Activated CD4-positive, alpha-beta T cell treated with anti-CD3 and anti-CD28 coated beads for 36 hours (primary cell): ENCODE data around the gene ZSWIM1. TPM values are rescaled to one million over a fixed set of nuclear protein-coding genes. Genes with fewer than 3 reads are reported as not detected.
"Not testable (repeated sequence)": the region's sequence is repeated elsewhere in the genome, so short reads cannot be mapped to it uniquely, and the experiment has no call there.

Source experiments
- ATAC-seq: fragments of 200-7000 bp; cut with Tn5 transposase; one replicate; pipeline ENCODE4 v1.10.0; 2021; ENCODE audit warnings: mild to moderate bottlenecking, moderate library complexity
- CTCF ChIA-PET: fragments of 350-600 bp; sonication (Branson Sonifier 250); formaldehyde crosslinking; loops from one replicate; lab custom pipeline; 2021; ENCODE audit warnings: antibody characterized with exemption; lab: Charles Lee
- POLR2A ChIA-PET: fragments of 350-600 bp; sonication (Branson Sonifier 250); formaldehyde crosslinking; loops from one replicate; lab custom pipeline; 2021; ENCODE audit warnings: antibody characterized with exemption, inconsistent platforms; lab: Charles Lee
- DNase-seq: peaks from one replicate; pipeline ENCODE4 v3.0.0-alpha.2; 2020
- H3K27ac Mint-ChIP-seq: one replicate; pipeline ENCODE4 v1.8.0; 2021; ENCODE audit warnings: mixed read lengths
- H3K27me3 Mint-ChIP-seq: one replicate; pipeline ENCODE4 v1.8.0; 2021; ENCODE audit warnings: mixed read lengths
- H3K36me3 Mint-ChIP-seq: one replicate; pipeline ENCODE4 v1.8.0; 2021; ENCODE audit warnings: low read depth, mixed read lengths
- H3K4me1 Mint-ChIP-seq: one replicate; pipeline ENCODE4 v1.8.0; 2021; ENCODE audit warnings: mixed read lengths
- H3K4me3 Mint-ChIP-seq: one replicate; pipeline ENCODE4 v1.8.0; 2021; ENCODE audit warnings: mild to moderate bottlenecking, moderate library complexity, mixed read lengths
- H3K9me3 Mint-ChIP-seq: one replicate; pipeline ENCODE4 v1.8.0; 2021; ENCODE audit warnings: low read depth, mixed read lengths
- intact Hi-C, 2 experiments: fragments of 100-400 bp; cut with DNase I in 1 of 2; cut with micrococcal nuclease in 1 of 2; formaldehyde crosslinking; loops; one replicate each; pipeline versions ENCODE4 v1.14.2 to v1.15.1; 2022 to 2024; cut with DNase I, micrococcal nuclease
- total RNA-seq, 2 experiments: library from RNA; stranded (reverse); gene quantifications; one replicate each; pipeline ENCODE4 v1.2.3, GENCODE V29; 2021

The ZSWIM1 gene
- total RNA-seq, 2 experiments from 2014 or later = 9.4 to 10.7 TPM

DNA sequence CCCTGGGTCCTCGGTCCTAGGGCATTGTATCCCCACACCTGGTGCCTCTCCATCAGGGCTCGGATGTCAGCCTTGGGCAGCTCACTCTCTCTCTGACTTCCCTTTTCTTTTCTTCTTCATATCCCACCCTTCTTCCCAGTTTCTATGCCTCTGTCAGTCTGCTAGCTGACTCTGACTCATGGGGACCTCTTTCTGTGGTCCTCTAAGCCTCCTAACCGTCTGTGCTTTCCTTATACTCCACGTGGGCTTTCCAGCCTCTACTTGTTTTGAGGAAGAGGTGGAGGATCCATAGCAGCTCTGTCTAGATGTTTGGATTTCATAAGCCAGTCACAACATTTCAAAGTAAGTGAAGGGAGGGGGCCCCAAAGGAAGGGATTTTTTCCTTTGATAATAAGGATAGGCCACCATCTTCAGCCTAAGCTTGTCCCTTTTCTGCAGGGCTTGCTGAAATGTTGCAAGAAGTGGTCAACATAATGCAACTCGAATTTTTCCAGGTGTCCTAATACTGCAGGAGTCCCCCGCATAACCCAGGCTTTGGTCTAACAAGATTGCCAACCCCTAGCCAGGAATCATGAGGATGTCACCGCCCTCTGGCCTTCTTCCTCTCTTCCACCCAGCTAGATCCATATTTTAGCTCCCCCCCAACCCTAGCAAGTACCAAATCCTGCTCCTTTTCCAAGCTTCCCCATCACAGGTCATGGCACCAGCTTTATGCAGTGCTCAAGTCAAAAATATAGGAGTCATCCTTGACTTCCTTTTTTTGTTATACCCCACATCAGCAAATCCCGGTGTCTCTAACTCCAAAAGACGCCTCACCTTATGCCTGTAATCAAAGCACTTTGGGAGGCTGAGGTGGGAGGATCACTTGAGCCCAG, 39.7 kb downstream of the ZSWIM1 start:
- intact Hi-C loops = no loop called here
- Mint-ChIP-seq H3K27ac (no peak overlapping the region), H3K4me3 (no peak overlapping the region), H3K9me3 (no peaks in the 10 kb centered on the region), H3K36me3 (no peaks in the 10 kb centered on the region), H3K4me1 (peaks cover 5% of the 10 kb centered on the region), H3K27me3 (peaks cover 16% of the 10 kb centered on the region)
- CTCF ChIA-PET = interaction anchor here (0.6 to 1.4 kb wide), 5 partner anchors 11 to 602 kb away, joined by 3 to 5 read pairs (median 3); partner anchors contain the start of genes CTSA and NEURL2
- DNase-seq (no peak), ATAC-seq (no peak)
- POLR2A ChIA-PET = no interaction called here

DNA sequence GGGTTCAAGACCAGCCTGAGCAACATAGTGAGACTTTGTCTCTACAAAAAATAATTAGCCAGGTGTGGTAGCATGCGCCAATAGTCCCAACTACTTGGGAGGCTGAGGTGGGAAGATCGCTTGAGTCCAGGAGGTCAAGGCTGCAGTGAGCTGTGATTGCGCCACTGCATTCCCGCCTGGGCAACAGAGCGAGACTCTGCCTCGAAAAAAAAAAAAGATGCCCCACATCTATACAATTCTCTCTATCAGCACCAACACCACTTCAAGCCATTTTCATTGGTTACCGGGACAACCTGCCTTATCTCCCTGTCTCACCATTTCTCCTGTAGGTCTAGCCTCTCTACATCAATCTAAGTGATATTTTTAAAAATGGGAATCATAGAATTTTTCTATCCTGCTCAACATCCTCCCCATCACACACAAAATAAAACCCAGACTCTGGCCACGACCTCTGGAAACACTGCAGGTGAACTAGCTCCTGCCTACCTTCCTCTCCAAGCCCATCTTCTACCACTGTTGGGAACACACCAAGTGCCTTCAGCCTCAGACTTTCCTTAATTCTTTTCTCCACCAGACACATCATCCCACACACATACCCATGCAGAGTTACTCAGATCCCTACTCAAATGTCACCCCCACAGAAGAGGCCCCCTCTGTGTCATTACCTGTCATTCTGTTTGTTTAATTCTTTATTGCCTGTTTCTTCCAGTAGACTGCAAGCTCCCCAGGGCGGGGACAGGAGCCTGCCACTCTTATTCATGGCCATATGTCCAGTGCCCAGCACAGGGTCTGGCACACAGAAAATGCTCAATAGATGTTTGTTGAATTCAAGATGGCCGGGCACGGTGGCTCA, 40.5 kb downstream of the ZSWIM1 start:
- POLR2A ChIA-PET = no interaction called here
- H3K27ac Mint-ChIP-seq = no peak overlapping the region

DNA sequence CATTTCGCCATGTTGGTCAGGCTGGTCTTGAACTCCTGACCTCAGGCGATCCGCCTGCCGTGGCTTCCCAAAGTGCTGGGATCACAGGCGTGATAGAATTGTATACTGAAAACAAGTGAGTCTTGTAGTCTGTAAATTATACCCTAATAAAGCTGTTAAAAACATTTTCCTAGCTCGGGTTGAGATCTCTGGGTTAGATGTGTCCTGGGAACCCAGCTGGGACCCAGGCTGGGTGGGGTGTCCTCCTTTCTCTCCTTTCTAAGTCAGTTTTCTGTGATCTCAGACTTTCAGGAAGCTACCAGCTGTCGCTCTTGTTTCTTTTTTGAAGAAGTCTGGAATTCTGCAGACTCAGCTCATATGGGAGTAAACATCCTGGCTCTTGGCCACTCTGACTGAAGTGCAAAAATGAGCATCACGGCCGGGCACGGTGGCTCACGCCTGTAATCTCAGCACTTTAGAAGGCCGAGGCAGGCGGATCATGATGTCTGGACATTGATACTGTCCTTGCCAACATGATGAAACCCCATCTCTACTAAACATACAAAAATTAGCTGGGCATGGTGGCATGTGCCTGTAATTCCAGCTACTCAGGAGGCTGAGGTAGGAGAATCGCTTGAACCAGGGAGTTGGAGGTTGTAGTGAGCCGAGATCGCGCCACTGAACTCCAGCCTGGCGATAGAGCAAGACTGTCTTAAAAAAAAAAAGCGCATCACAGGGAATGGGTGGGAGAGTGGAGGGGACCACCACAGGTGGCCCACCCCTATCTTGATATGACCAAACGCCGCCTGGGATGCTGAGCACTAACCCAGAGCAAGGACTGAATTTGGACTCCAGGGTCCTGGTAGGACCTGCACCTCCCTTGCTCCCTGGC, 43.6 kb downstream of the ZSWIM1 start:
- Mint-ChIP-seq H3K36me3 (no peaks in the 10 kb centered on the region), H3K4me1 (peaks cover 5% of the 10 kb centered on the region), H3K9me3 (no peaks in the 10 kb centered on the region), H3K27ac (no peak overlapping the region), H3K4me3 (no peak overlapping the region), H3K27me3 (peaks cover 5% of the 10 kb centered on the region)
- intact Hi-C loops = no loop called here
- ATAC-seq (no peak), DNase-seq (no peak)
- ChIA-PET CTCF (interaction anchor here (0.9 to 1.7 kb wide), 3 partner anchors 10 to 45 kb away, joined by 3 to 4 read pairs (median 3); no protein-coding TSS in a partner anchor), POLR2A (interaction anchor here (0.6 kb wide), 1 partner anchor 64 kb away, joined by 6 read pairs; no protein-coding TSS in a partner anchor)

More for the DNA sequence above, 40.5 kb downstream of the ZSWIM1 start:
- peaks cover 5% of the 10 kb centered on the region for H3K4me1 Mint-ChIP-seq
- peaks cover 9% of the 10 kb centered on the region for H3K27me3 Mint-ChIP-seq
- no peaks in the 10 kb centered on the region for H3K36me3 Mint-ChIP-seq
- DNase-seq (no peak), ATAC-seq (peak; percentile 53)
- no peak overlapping the region for H3K4me3 Mint-ChIP-seq
- intact Hi-C loops = no loop called here
- H3K9me3 Mint-ChIP-seq = no peaks in the 10 kb centered on the region
- CTCF ChIA-PET = interaction anchor here (0.6 to 1.4 kb wide), 3 partner anchors 10 to 603 kb away, joined by 3 to 5 read pairs (median 3); no protein-coding TSS in a partner anchor

DNA sequence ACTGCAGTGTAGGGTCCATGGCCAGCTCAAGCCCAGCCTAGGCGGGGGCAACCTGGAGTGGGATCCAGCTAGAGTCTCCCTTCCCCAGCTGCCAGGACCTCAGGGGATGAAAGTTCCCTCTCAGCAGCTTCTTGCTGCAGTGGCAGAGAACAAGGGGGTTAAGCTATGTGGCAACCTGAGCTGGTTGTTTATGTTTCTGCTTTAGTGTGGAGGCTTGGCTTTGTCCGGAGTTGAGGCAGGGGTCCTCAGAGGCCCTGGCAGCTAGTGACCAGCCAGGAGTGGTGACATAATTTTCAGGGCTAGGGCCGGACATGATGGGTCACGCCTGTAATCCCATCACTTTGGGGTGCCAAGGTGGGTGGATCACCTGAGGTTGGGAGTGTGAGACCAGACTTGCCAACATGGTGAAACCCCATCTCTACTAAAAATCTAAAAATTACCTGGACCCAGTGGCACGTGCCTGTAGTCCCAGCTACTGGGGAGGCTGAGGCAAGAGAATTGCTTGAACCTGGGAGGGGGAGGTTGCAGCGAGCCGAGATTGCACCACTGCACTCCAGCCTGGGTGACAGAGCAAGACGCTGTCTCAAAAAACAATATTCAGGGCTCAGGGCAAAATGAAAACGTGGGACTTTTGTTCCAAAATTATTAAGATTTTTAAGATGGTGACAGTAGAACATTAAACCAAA, 44.9 kb downstream of the ZSWIM1 start:
- ATAC-seq = no peak
- ChIA-PET POLR2A (no interaction called here), CTCF (interaction anchor here (1.2 kb wide), 1 partner anchor 44 kb away, joined by 4 read pairs; no protein-coding TSS in a partner anchor)
- Mint-ChIP-seq H3K27me3 (peaks cover 4% of the 10 kb centered on the region), H3K36me3 (no peaks in the 10 kb centered on the region), H3K27ac (no peak overlapping the region), H3K9me3 (no peaks in the 10 kb centered on the region), H3K4me3 (no peak overlapping the region), H3K4me1 (peaks cover 5% of the 10 kb centered on the region)
- intact Hi-C loops = no loop called here
- DNase-seq = no peak

DNA sequence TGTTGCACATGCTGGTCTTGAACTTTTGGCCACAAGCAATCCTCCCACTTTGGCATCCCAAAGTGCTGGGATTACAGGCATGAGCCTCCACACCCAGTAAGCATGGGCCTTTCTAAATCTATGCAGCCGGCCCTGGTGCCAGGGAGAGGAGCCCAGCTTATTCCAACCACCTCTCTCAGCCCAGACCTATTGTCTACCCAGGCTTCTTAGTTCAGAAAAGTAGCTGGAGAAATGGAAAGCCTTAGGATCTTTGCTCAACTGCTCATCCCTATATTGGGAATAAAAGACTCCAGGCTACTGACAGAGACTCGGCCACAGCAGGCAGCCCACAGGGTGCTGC, 45.7 kb downstream of the ZSWIM1 start:
- DNase-seq = no peak
- ChIA-PET CTCF (interaction anchor here (1.2 to 1.3 kb wide), 2 partner anchors 22 to 43 kb away, joined by 3 to 4 read pairs; no protein-coding TSS in a partner anchor), POLR2A (no interaction called here)
- Mint-ChIP-seq H3K4me1 (peaks cover 4% of the 10 kb centered on the region), H3K27me3 (peaks cover 1% of the 10 kb centered on the region), H3K27ac (no peak overlapping the region), H3K9me3 (no peaks in the 10 kb centered on the region), H3K4me3 (no peak overlapping the region), H3K36me3 (no peaks in the 10 kb centered on the region)
- intact Hi-C loops = no loop called here
- ATAC-seq = no peak

DNA sequence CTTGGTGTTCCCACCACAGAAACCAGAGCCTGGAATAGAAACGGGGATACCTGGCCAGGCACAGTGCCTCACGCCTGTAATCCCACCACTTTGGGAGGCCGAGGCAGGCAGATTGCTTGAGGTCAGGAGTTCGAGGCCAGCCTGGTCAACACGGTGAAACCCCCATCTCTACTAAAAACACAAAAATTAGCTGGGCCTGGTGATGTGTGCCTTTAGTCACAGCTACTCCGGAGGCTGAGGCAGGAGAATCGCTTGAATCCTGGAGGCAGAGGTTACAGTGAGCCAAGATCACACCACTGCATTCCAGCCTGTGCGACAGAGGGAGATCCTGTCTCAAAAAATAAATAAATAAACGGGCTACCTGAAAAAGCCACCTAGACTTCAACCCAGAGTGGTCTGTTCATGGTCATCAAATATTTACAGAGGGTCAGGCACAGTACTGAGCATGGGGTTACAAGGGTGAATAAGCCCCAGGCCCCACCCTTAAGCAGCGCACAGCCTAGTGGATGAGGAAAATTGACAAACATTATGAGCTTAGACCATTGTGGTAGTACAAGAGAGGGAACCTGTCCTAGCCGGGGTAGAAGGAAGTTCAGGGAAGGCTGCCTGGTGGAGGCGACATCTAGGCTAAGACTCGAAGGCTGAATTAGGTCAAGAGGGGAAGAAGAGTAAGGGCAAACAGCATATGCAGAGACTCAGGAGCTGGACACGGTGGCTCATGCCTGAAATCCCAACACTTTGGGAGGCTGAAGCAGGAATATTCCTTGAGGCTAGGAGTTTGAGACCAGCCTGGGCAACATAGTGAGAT, 46.2 kb downstream of the ZSWIM1 start:
- Mint-ChIP-seq H3K27me3 (no peaks in the 10 kb centered on the region), H3K4me3 (no peak overlapping the region), H3K27ac (no peak overlapping the region), H3K36me3 (no peaks in the 10 kb centered on the region), H3K4me1 (peaks cover 2% of the 10 kb centered on the region), H3K9me3 (no peaks in the 10 kb centered on the region)
- DNase-seq = no peak
- CTCF ChIA-PET = interaction anchor here (1.2 to 1.4 kb wide), 3 partner anchors 9 to 60 kb away, joined by 3 to 4 read pairs (median 3); no protein-coding TSS in a partner anchor
- no peak for ATAC-seq
- intact Hi-C loops = no loop called here
- POLR2A ChIA-PET = interaction anchor here (0.6 kb wide), 1 partner anchor 9 kb away, joined by 5 read pairs; no protein-coding TSS in a partner anchor

DNA sequence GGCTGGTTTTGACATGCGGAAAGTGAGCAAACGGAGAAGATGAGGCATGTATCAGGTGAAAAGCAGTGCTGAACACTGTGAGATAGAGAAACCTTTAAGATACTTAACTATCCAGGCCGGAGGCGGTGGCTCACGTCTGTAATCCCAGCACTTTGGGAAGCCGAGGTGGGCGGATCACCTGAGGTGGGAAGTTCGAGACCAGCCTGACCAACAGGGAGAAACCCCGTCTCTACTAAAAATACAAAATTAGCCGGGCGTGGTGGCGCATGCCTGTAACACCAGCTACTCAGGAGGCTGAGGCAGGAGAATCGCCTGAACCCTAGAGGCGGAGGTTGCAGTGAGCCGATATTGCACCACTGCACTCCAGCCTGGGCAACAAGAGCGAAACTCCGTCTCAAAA, 50.7 kb downstream of the ZSWIM1 start:
- H3K27me3 Mint-ChIP-seq, H3K36me3 Mint-ChIP-seq, POLR2A ChIA-PET, DNase-seq, ATAC-seq, H3K9me3 Mint-ChIP-seq, H3K27ac Mint-ChIP-seq, H3K4me3 Mint-ChIP-seq, intact Hi-C loops: not testable (repeated sequence)
- CTCF ChIA-PET = interaction anchor here (0.8 kb wide), 1 partner anchor 11 kb away, joined by 5 read pairs; no protein-coding TSS in a partner anchor
- H3K4me1 Mint-ChIP-seq = peaks cover 11% of the 10 kb centered on the region

DNA sequence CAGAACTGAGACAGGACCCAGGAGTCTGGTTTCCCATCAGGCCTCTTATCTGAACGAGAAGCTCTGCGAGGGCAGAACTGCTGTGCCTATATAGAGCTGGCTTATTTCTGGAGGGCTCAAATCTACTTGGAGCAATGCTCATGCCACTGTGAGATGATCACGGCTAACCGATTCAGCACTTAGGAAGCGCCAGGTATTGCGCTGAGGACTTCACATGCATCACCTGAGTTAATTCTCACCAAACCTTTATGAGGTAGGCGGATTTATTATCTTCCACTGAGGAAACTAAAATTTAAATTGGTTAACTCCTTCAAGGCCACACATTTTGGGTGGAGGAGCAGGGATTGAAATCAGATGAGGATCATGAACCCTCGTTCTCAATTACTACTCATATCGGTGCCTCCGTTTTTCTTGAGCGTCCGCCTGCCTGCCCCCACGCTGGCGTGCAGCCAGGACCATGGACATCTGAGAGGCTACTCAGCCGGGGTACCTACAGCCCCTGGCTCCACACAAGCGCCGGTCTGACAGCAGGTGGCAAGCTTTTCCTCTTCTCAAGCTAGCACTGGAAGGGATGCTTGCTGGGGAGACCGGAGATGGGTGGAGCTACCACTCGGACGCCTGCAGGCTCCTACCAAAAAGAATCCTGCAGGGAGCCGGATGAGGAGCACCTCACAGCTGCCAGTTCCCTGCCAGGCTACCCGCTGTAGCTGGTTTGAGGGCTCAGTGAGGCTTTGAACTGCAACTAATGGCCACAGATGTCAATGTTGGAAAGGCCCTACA, 52.4 kb downstream of the ZSWIM1 start:
- DNase-seq (peak; percentile 81), ATAC-seq (peak; percentile 43)
- intact Hi-C loops = loop anchor here (1.0 to 2.0 kb wide), 5 partner anchors 43 to 142 kb away; partner anchors contain the start of genes CTSA (in 1 of the 2), DNTTIP1 (in 1 of the 2), NEURL2 (in 1 of the 2) and UBE2C (in 1 of the 2)
- H3K27me3 Mint-ChIP-seq = no peaks in the 10 kb centered on the region
- H3K36me3 Mint-ChIP-seq = peaks cover 12% of the 10 kb centered on the region
- peak overlapping the region; percentile 99 for H3K27ac Mint-ChIP-seq
- peaks cover 26% of the 10 kb centered on the region for H3K4me1 Mint-ChIP-seq
- H3K9me3 Mint-ChIP-seq = no peaks in the 10 kb centered on the region
- POLR2A ChIA-PET = interaction anchor here (0.7 to 3.1 kb wide), 7 partner anchors 10 to 53 kb away, joined by 3 to 45 read pairs (median 8); partner anchors contain the start of genes CTSA, ZNF335 and ZSWIM1
- H3K4me3 Mint-ChIP-seq = peak overlapping the region; percentile 97
- CTCF ChIA-PET = interaction anchor here (0.6 to 5.2 kb wide), 14 partner anchors 11 to 110 kb away, joined by 3 to 42 read pairs (median 4); partner anchors contain the start of genes CTSA, NEURL2, ZNF335 and ZSWIM1
